ENCODE data around the gene CHMP6.

GRCh38 chr17:80990921-80991644 is 558 bp upstream of the CHMP6 start:
- no peak for TF ChIP-seq POLR2A (IDR thresholded peaks at IDR 0.05)
- no peak for TF ChIP-seq CTCF (IDR thresholded peaks at IDR 0.05)
